NCI-H1105 (cell line): ENCODE data around the gene CORIN.
"Not testable (repeated sequence)": the region's sequence is repeated elsewhere in the genome, so short reads cannot be mapped to it uniquely, and the experiment has no call there.

Experiments used
- DNase-seq: peaks from one replicate; lab custom pipeline; 2025; lab: John Stamatoyannopoulos, UW

CORIN gene

DNA sequence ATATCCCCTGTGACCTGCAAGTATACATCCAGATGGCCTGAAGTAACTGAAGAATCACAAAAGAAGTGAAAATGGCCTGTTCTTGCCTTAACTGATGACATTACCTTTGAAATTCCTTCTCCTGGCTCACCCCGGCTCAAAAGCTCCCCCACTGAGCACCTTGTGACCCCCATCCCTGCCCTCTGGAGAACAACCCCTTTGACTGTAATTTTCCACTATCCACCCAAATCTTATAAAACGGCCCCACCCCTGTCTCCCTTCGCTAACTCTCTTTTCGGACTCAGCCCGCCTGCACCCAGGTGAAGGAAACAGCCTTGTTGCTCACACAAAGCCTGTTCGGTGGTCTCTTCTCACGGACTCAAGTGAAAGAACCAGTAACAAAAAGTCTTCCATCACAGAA lies 69.9 kb downstream of the CORIN start:
- not testable (repeated sequence) for DNase-seq

DNA sequence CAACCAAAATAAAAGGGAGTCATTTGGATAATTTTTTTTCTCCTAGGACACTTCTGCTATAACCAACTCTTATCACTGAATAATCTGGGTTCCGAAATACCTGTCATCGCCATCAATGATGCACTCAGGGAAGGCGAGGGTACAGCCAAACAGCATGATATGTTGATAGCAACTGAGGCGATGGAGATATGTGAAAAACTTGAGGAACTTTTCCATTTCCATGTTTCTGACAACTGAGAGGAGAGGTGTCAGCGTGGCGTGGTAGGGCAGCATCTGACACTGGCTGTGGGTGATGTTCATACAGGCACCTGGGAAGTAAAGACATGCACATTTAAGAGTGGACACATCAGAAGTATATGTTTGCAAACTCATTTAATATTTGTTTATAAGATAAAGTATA lies 74.6 kb downstream of the CORIN start:
- DNase-seq = no peak

DNA sequence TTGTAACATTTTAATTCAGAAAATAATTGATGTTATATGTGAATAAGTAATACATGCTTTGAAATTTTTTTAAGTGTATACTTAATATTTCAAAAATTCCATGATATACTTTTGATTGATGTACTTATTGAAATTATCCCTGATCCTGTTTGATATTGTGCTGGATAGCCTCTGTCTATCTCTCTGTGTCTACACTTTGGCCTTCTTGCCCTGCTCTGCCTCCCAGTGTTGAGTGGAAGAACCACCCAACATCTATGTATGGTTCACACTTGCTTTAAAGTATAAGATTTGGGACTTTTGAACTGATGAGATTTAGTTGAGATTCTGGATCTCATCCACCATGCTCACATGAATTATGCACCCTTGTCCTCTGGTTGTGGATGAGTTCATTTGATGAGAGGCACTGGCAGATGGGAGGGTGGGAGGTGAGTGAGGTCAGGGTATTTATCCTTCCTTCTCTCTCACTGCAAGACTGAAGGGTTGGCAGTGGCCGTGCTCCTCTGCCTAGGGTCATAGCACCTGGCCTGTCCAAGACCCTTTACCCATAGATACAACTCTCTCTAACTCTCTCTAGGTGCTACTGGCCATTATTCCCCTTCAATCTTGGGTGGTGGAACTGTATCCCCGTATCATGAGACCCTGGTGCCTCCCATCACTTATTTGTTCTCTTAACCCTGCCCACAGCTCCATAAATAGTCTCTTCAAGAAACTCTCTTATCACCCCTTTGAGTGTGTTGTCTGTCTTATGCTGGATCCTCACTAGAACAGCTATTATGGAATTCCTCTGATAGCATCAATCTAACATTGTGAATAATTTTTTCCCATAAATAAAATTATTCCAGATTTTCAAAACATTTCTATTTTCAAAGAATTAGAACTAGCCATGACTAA lies 75.2 kb downstream of the CORIN start:
- DNase-seq = no peak

DNA sequence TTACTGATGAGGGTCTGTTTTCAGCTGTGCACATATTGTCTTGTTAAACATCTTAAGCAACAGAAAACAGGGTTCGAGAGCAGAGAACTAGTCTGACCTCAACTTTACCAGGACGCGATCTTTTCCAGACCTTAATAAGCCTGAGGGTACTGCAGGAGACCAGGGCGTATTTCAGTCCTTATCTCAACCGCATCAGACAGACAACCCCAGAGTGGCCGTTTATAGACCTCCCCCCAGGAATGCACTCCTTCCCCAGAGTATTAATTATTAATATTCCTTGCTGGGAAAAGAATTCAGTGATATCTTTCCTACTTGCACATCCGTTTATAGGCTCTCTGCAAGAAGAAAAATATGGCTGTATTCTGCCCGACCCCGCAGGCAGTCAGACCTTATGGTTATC lies 84.6 kb downstream of the CORIN start:
- DNase-seq = not testable (repeated sequence)

DNA sequence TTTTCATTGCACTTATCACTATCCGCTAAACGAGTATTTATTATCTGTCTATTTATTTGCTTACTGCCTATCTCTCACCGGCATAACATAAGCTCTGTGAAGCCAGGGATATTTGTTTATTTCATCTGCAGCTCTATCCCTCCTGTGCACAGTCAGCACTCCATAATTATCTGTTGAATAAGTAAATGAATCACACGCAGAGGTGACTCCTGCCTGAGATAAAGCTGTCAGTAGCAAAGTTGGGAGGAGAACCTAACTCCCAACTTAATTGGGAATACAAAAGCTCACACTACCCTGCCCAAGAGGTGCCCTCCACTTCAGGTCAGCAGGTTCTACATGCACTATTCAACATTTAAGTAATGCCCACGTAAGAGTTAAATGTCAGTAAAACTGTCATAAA lies 85.7 kb downstream of the CORIN start:
- DNase-seq = no peak

DNA sequence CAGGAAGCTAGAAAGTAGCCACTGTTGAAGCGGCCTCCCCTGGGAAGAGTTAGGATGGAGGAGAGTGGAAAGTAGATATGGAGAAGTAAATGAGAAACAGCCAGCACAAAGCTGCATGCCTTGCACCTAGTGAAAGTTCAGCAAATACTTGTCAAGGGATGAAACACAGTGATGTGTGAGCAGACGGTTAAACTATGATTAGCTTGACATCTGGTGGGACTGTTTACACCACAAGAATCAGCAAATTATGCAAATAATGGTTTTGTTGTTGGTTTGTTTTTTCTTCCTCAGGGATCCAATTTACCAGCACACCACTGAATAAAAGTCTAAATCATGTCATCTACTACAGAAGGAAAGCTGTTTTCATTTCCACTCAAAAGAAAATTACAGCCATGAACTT lies 87.1 kb downstream of the CORIN start:
- DNase-seq = no peak

DNA sequence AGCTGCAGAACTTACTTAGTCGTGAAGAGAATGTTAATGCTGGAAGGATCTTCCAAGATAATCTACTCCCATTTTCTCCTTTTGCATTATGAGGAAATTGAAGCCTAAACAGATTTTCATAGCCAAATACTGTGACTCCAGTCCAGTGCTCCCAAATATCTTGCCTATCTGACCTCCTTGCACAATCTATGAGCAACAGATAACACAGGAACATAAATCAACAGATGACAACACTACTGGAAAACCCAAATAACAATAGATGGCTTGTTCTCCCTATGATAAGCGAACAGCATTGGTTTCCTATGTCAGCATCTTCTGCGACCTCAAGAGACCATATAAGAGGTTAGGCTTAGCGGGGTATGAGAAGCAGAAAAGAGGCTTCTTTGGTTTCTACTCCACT lies 88.0 kb downstream of the CORIN start:
- DNase-seq = no peak

DNA sequence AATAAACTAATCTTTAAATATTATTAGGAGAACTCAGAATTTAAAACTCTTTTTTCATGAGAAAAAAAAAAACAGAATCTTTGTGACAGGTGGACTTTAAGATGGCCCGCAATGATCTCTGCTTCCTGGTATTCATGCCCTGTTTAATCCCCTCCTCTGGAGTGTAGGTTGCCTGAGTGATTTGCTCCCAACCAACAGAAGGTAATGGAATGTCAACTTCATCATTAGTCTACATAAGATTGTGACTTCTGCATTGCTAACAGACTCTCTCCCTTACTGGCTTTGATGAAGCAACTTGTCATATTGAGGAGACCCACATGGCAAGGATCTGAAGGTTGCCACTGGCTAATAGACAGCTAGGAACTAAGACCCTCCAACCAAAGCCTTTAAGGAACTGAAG lies 88.8 kb downstream of the CORIN start:
- no peak for DNase-seq

DNA sequence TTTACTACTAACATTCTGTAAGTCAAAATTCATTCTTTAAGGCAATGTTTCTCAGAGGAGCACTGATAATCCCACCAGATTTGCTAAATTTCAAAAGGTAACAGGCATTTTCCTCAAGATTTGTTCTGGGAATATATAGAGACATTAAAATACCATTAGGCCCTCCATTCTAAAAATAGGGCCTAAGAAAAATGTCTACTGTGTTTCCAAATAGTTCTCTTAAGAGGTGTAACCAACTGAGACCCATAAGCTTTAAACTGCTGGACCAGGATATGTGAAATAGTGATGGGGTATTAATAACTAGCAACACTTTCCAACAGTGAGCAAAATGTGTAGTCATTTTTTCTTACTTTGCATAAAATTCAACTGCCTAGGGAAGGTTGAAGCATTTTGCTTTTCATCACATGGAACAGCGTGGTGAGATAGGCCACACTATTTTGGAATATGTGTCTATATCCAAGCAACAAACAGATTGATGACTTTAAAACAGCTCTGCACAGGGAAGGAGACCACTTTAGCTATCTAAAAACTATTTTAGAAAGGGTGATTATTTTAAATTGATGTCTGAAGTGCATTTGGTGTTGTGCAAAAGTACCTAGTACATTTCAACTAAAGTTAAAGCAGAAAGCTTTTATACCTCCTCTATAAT lies 89.9 kb downstream of the CORIN start:
- no peak for DNase-seq

DNA sequence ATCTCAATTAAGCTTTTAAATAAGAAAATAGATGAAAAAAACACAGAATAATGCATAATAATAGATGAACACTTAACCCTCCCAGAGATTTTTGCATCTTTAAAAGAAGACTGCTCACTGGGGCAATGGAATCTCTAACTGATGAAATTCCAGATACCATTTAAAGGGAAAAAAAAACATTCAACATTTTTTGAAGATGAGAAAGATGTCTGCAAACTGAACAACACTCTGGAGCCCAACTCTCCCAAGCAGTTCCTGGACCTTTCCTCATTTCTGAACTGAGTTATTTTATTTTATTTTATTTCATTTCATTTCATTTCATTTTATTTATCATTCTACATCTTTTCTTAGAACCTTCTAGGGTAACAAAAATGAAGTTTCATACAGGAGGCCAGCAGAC lies 90.7 kb downstream of the CORIN start:
- DNase-seq = no peak

DNA sequence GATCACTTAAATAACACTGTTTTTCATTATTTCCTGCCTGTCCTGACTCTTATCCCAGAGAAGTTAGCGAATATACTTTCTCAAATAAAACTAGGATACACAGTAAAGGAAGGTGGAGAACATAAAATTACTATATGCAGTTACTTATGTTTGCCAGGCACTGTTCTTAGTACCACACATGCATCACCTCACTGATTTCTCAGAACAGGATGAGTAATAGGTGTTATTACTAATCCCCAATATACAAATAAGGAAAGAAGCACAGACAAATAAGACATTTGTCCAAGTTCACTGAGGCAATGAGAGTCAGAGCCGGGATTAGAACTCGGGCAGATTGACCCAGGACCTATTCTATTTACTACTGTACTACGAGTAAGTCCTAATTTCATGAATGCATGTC lies 91.7 kb downstream of the CORIN start:
- DNase-seq = no peak

DNA sequence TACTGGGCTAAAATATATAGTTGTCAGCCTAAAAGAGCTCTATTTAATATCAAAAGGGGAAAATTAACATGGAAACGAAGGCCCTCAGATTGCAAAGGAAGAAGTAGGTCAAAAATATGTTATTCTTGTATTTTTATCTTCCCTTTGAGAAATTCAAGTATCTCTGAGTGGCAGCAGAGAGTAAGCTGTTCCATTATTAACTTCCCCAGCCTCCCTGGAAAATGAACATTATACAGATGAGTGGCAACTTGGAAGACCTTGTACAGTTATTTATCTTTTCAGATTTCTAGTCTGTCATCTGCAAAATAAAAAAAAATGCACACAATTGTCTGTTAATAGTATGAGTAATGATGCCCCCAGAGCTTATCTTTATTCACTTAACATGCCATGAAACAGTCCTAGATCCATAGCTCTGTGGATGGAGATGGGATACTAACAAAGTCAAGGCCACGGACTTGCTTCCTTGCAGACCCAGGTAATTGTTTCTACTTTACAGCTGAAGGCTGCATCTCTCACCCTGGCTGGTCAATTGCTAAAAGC lies 93.0 kb downstream of the CORIN start:
- DNase-seq = no peak

DNA sequence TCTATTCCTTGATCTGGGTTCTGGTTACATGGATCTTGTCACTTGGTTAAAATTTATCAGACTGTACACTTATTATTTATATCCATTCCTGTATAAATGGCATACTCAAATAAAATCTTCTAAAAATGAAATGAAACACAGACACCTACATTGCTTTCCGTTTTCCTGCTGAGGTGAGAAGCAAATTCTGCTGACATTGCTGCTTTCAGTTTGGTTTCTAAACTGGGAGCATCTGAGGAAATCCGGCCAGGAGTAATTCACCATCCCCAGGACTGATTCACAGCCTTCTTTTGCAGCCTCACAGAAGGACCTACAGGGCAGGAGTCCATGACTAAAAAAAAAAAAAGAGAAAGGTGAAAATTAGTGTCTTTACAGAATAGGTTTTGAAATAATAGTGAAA lies 93.6 kb downstream of the CORIN start:
- no peak for DNase-seq

DNA sequence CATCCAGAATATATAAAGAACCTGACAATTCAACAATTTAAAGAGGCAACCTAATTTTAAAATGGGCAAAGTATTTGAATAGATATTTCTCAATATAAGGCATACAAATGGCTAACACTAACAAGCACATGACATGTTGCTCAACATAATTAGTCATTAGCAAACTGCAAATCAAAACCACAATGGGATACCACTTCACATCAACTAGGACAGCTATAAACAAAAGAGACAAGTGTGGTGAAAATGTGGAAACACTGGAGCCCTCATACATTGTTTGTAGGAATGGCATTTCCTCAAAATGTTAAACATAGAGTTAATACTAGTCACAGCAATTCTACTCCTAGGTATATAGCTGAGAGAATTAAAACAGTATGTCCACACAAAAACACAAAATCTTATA lies 96.7 kb downstream of the CORIN start:
- DNase-seq = no peak

DNA sequence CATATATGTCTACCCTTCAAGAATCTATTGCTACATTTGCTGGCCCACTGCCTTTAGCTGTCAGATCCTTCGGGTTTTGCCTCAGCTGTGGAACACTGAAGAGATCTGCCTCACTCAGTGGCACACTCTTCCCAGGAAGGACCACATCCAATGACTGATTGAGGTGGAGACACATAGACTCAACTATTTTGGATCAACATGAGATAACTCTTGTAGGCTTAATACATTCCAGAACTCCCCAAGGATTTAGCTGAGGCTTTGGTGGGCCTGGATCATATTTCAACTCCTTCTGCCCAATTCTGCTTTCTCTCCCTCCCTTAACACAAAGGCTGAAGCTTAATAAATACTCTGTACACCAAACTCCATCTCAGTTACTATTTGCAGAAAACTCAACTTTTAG lies 100.5 kb downstream of the CORIN start:
- no peak for DNase-seq

DNA sequence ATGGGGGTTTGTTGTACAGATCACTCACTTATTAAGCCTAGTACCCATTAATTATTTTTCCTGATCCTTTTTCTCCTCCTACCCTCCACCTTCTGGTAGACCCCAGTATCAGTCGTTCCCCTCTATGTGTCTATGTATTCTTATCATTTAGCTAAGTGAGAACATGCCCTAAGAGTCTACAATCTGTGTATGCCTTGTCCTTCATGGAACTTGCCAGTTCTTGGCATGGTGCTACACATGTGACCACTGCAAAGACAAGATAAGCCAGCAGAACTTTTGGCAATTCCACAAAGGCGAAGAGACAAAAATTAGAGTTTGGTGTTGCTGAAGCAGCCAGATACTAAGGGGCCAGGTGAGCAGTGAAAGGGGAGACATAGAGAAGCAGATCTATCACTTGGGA lies 101.3 kb downstream of the CORIN start:
- DNase-seq = no peak

DNA sequence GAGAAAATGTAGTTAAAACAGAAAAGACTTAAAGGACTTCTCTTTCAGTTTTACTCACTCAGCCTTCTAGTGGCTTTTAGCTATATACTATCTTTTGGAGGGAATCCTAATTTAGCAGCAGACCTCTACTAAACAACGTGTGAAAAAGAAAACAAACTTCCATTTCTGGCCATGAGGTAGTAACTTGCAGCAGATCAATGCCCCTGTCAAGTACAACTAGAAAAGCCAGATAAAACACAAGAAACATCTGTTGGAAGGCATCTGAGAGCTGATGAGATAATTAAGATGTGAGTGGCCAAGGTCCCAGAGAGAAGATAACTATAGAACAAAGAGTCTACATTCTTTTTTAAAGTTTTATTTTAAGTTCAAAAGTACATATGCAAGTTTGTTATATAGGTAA lies 101.7 kb downstream of the CORIN start:
- DNase-seq = no peak

DNA sequence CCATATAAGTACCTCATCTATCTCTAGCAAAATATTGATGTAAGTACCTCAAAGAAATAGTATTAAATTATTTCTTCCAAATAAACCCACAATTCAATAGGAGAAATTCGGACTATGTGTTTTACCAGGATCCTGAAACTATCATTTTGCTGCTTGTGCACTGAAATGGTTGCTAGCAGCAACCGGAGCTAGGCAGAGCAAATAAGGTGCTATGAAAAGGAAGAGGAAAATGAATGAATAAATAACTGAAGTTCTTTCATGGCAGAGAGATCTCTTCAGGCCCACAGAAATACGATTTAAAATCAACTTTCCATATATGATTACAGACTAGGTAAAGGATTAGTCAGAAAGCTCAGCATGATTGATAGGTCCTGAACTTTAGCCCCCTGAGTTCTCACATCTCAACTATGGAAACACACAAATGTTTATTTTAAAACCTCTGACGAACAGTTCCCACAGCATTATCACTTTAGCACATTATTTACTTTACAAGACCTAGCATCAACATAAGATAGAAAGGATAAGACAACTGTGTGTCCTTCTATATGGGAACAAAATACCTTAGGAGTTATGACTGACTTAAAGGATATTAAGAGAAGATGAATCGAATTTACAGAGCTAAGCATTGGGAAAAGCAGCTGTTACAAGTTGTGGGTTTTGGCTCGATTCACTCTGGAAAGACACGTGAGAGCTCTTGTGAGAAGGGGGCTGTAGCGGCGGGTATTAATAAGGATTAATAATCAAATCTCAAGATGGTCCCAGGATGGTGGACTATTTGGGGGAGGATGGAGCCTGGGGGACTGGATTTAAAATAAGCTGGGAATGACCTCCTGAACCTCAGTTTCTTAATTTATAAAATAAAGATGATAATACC lies 104.3 kb downstream of the CORIN start:
- no peak for DNase-seq

DNA sequence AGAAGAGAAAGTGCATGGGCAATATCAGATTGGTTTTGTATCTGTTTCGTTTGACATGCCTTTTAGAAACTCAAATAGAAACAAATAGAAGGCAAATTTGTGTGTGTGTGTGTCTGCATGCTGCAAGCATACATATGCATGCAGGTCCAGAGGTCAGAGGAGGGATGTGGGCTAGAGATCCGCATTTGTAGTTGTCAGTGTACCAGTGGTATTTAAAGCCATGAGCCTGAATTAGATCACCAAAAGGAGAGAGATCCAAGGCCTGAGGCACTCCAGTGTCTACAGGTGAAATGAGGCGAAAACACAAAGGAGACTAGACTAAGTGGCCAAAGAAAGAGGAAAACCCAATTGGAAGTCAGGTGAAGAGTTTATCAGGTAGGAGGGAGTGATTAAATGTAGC lies 106.7 kb downstream of the CORIN start:
- DNase-seq = no peak

DNA sequence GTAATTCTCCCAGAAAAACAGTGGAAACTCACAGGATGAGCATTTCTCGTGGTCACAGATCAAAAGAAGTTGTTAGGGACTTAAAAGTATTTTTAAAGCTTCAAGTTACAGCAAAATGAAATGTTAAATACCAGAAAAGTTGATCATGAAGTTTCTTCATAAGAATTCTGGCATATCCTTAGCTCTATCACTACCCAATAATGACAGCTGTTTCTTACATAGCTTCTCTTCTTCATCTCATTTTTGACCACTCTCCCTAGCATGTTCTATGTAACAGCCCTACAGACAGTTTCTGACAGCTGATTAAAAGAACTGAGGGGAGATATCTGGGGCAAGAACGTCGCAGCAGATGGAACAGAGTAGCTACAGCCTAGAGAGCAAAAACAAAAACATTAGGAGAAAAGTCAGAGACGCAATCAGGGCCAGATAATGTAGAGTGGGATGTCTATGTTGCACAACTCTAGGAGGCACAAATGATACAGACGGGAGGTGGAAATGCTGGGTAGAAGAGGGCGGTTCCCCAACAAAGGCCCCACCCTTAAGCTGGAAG lies 108.7 kb downstream of the CORIN start:
- no peak for DNase-seq

DNA sequence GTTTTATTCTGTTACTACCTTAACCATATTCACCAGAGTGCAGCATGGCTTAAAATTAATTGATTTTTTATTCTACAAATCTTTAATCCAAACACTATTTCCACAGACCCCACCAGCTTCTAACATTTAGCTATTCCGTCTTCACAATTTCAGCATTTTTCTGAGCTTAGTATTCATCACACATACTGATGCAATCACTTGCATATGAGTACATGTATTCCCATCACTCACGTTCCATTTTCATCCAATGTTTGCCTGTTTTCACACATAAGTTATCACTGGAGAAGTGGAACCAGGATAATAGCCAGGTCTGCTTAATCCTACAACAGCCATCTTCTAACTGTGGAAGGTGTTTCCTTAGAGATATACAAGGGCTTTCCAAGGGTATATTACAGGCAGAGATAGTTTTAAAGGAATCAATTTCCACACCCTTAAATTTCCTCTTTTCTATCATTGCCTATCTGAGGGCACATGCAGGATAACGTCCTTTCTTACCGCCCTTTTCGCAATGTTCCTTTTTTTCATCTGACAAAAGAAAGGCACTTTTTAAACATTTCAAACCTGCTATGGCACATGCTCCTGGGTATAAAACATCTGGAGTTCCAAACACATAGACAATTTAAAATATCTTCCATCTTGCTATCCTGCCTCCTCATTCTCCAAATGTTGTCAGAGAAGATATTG lies 115.8 kb downstream of the CORIN start:
- DNase-seq = no peak

DNA sequence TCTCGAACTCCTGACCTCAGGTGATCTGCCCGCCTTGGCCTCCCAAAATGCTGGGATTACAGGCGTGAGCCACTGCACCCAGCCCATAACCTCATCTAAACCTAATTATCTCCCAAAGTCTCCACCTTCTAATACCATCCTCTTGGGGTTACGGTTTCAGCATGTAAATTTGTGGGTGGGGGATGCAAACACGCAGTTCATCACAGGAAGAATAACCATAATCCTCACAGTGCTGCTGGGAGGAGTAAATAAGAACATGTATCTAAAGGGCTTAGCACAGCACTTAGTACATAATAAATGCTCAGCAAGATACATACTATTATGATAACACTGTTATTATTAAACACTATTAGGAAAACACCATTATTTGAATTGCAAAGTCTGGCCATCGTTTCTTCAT lies 116.4 kb downstream of the CORIN start:
- no peak for DNase-seq
